SK-N-SH (cell line): Measurements from ENCODE around the gene DEAF1.

ENCODE experiments used
- TCF12 ChIP-seq: IDR thresholded peaks from 2 replicates; pipeline ENCODE4 v1.4.0; 2012
- TF ChIP-seq, protein P1 (sequence below): fragments of 200-600 bp; sonication (generic); IDR thresholded peaks from 2 replicates; pipeline ENCODE4 v1.6.1; 2017; ENCODE audit warnings: antibody characterized with exemption, mild to moderate bottlenecking, moderate library complexity

DNA sequence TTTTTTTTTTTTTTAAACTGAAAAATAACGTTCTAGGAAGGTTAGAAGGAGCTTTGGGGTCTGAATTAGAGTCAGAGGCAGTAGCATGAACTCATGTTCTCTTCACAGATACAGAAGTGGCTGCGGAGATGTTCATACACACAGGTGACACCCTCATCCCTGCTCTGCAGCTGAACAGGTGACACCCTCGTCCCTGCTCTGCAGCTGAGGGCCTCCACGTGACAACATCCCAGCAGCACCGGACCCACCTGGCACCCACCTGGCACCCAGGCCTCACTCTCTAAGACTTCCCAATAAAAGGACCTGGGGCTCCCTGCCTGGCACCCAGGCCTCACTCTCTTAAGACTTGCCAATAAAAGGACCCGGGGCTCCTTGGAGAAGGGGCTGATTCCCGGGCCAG lies 38.2 kb downstream of the DEAF1 start:
- TF ChIP-seq, protein P1, sequence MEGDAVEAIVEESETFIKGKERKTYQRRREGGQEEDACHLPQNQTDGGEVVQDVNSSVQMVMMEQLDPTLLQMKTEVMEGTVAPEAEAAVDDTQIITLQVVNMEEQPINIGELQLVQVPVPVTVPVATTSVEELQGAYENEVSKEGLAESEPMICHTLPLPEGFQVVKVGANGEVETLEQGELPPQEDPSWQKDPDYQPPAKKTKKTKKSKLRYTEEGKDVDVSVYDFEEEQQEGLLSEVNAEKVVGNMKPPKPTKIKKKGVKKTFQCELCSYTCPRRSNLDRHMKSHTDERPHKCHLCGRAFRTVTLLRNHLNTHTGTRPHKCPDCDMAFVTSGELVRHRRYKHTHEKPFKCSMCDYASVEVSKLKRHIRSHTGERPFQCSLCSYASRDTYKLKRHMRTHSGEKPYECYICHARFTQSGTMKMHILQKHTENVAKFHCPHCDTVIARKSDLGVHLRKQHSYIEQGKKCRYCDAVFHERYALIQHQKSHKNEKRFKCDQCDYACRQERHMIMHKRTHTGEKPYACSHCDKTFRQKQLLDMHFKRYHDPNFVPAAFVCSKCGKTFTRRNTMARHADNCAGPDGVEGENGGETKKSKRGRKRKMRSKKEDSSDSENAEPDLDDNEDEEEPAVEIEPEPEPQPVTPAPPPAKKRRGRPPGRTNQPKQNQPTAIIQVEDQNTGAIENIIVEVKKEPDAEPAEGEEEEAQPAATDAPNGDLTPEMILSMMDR, result no peak
- TF ChIP-seq TCF12, result no peak
